ENCODE results near the gene ATG14. TPM values are rescaled to one million over a fixed set of nuclear protein-coding genes. Genes with fewer than 3 reads are reported as not detected.

The ATG14 gene
- total and polyA plus RNA-seq, 2 donors (not counting 1 experiment from before 2014, with no cell fraction given) = 7.2 to 15.5 TPM

Small RNA genes within 50 kb of the gene (small RNA-seq; reads per million reads assigned to genes)
- gene AL356801.1 (ENCODE audit: insufficient read length, low read depth, low replicate concordance) = not detected

Other genes with a start within 250 kb of the ATG14 start
- not detected in 2 replicates for gene DLGAP5, start 220.2 kb downstream of the ATG14 start, total RNA-seq
- 0.12 and 0.13 TPM in 2 replicates for gene DLGAP5, start 220.2 kb downstream of the ATG14 start, polyA plus RNA-seq
- 27.5 and 33.4 TPM in 2 replicates for gene FBXO34, start 140.4 kb downstream of the ATG14 start, total RNA-seq
- gene FBXO34, start 140.4 kb downstream of the ATG14 start, polyA plus RNA-seq = 7.8 and 8.1 TPM in 2 replicates
- gene TBPL2, start 28.8 kb upstream of the ATG14 start, total RNA-seq = not detected in 2 replicates
- not detected in 2 replicates for gene TBPL2, start 28.8 kb upstream of the ATG14 start, polyA plus RNA-seq
- 120 and 123 TPM in 2 replicates for gene KTN1, start 168.4 kb upstream of the ATG14 start, total RNA-seq
- 25.8 and 41.1 TPM in 2 replicates for gene KTN1, start 168.4 kb upstream of the ATG14 start, polyA plus RNA-seq